Measurements from ENCODE around the gene CDKN2A.

Gene CDKN2A

DNA sequence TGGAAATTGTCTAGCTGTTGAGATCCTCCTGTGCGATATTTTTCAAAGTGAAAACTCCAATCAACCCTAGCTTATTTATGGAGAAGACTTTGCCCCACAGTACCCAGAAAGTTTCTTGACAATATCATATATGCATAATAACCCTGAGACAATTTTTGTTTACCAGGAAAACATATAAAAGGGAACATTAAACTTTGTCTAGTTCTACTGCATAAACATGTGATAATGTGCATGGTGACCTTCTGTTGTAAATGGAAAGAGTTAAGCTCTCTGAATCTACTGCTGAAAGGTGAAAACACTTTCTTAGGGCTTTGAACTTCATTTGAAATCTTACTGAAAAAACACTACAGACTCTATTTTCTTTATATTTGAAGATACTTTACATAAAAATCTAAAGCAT is 47.2 kb upstream of the CDKN2A start:
- Histone ChIP-seq H3K79me2 (ENCODE audit: control insufficient read depth, low read length) (no peaks in the 10 kb centered on the region), H3K4me1 (ENCODE audit: control insufficient read depth, low read length) (no peaks in the 10 kb centered on the region), H3K36me3 (ENCODE audit: control insufficient read depth, low read length) (no peaks in the 10 kb centered on the region), H3K9me3 (ENCODE audit: control insufficient read depth, insufficient read depth, low read length) (no peaks in the 10 kb centered on the region), H3K27ac (ENCODE audit: low read depth, low read length) (no peak overlapping the region), H3K9me2 (replicated peaks; ENCODE audit: control insufficient read depth, low read length) (no peaks in the 10 kb centered on the region), H4K20me1 (ENCODE audit: control insufficient read depth, insufficient read depth, low read depth, low read length) (no peaks in the 10 kb centered on the region), H3K4me2 (ENCODE audit: low read length) (no peak overlapping the region), H3F3A (ENCODE audit: control insufficient read depth, insufficient read depth) (no peaks in the 10 kb centered on the region), H3K27me3 (ENCODE audit: control insufficient read depth, low read length) (no peaks in the 10 kb centered on the region), H3K4me3 (ENCODE audit: low read length) (no peak overlapping the region)
- TF ChIP-seq CTCF (IDR thresholded peaks at IDR 0.05; ENCODE audit: low read depth, low read length, poor library complexity, severe bottlenecking) (no peak), EZH2phosphoT487 (IDR thresholded peaks at IDR 0.05; ENCODE audit: borderline replicate concordance, low read length) (no peak)

DNA sequence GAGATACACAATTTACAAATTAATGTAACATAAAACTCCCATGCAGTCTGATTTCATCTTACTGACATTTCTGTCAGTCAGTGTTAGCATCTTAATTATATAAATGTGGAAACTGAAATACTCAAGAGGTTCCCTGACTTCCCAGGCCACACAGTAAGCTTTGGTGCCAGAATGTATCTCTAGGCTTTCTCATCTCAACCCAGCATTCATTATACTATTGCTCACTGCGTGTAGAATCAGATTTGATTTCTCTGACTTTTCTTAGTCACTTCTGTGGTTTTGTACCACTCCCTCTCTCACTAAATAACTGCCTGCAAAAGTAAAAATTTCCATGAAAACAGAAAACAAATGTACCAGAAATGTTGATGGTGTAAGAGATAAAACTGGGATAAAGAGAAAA is 46.6 kb upstream of the CDKN2A start:
- H3F3A ChIP-seq (ENCODE audit: control insufficient read depth, insufficient read depth) = no peaks in the 10 kb centered on the region
- no peaks in the 10 kb centered on the region for H3K36me3 ChIP-seq (ENCODE audit: control insufficient read depth, low read length)
- no peak overlapping the region for H3K4me3 ChIP-seq (ENCODE audit: low read length)
- H3K27ac ChIP-seq (ENCODE audit: low read depth, low read length) = no peak overlapping the region
- H3K9me2 ChIP-seq (replicated peaks; ENCODE audit: control insufficient read depth, low read length) = no peaks in the 10 kb centered on the region
- H3K4me1 ChIP-seq (ENCODE audit: control insufficient read depth, low read length) = no peaks in the 10 kb centered on the region
- TF ChIP-seq EZH2phosphoT487 (IDR thresholded peaks at IDR 0.05; ENCODE audit: borderline replicate concordance, low read length) (no peak), CTCF (IDR thresholded peaks at IDR 0.05; ENCODE audit: low read depth, low read length, poor library complexity, severe bottlenecking) (no peak)
- no peaks in the 10 kb centered on the region for H3K27me3 ChIP-seq (ENCODE audit: control insufficient read depth, low read length)
- H3K79me2 ChIP-seq (ENCODE audit: control insufficient read depth, low read length) = no peaks in the 10 kb centered on the region
- no peak overlapping the region for H3K4me2 ChIP-seq (ENCODE audit: low read length)
- H3K9me3 ChIP-seq (ENCODE audit: control insufficient read depth, insufficient read depth, low read length) = no peaks in the 10 kb centered on the region
- H4K20me1 ChIP-seq (ENCODE audit: control insufficient read depth, insufficient read depth, low read depth, low read length) = no peaks in the 10 kb centered on the region

DNA sequence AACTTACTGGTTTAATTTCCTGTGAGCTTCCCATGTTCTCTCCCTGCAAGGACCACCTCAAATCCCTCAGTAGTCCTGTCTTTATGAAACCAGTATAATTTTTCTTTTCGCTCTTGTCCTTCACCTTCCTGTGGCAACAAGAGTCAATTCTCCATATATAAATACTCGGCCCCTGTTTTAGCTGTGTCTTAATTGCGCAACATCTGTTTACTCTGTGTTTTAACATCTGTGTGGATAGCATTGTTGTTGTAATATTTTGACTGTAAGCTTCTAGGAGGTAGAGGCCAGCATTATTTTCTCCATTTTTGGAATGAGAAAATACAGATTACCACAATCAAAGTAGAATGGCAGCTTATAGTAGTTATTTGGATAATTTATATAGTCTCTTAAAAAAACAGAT is 45.1 kb upstream of the CDKN2A start:
- Histone ChIP-seq H3K27ac (ENCODE audit: low read depth, low read length) (no peak overlapping the region), H3K27me3 (ENCODE audit: control insufficient read depth, low read length) (no peaks in the 10 kb centered on the region), H3K4me3 (ENCODE audit: low read length) (no peak overlapping the region), H3K9me2 (replicated peaks; ENCODE audit: control insufficient read depth, low read length) (no peaks in the 10 kb centered on the region), H3K4me2 (ENCODE audit: low read length) (no peak overlapping the region), H3K36me3 (ENCODE audit: control insufficient read depth, low read length) (no peaks in the 10 kb centered on the region), H4K20me1 (ENCODE audit: control insufficient read depth, insufficient read depth, low read depth, low read length) (no peaks in the 10 kb centered on the region), H3K79me2 (ENCODE audit: control insufficient read depth, low read length) (no peaks in the 10 kb centered on the region), H3F3A (ENCODE audit: control insufficient read depth, insufficient read depth) (no peaks in the 10 kb centered on the region), H3K9me3 (ENCODE audit: control insufficient read depth, insufficient read depth, low read length) (no peaks in the 10 kb centered on the region), H3K4me1 (ENCODE audit: control insufficient read depth, low read length) (no peaks in the 10 kb centered on the region)
- no peak for TF ChIP-seq CTCF (IDR thresholded peaks at IDR 0.05; ENCODE audit: low read depth, low read length, poor library complexity, severe bottlenecking)
- TF ChIP-seq EZH2phosphoT487 (IDR thresholded peaks at IDR 0.05; ENCODE audit: borderline replicate concordance, low read length) = no peak

Data from DOHH2 (cell line).